ENCODE measurements around the gene SPATA18. TPM values are rescaled to one million over a fixed set of nuclear protein-coding genes. Genes with fewer than 3 reads are reported as not detected.

SPATA18 gene
- total and polyA plus RNA-seq, 2 of the 13 experiments (the other 11 are each of a cell fraction or from before 2014, with no cell fraction given), result 5.7 to 13.2 TPM

DNA sequence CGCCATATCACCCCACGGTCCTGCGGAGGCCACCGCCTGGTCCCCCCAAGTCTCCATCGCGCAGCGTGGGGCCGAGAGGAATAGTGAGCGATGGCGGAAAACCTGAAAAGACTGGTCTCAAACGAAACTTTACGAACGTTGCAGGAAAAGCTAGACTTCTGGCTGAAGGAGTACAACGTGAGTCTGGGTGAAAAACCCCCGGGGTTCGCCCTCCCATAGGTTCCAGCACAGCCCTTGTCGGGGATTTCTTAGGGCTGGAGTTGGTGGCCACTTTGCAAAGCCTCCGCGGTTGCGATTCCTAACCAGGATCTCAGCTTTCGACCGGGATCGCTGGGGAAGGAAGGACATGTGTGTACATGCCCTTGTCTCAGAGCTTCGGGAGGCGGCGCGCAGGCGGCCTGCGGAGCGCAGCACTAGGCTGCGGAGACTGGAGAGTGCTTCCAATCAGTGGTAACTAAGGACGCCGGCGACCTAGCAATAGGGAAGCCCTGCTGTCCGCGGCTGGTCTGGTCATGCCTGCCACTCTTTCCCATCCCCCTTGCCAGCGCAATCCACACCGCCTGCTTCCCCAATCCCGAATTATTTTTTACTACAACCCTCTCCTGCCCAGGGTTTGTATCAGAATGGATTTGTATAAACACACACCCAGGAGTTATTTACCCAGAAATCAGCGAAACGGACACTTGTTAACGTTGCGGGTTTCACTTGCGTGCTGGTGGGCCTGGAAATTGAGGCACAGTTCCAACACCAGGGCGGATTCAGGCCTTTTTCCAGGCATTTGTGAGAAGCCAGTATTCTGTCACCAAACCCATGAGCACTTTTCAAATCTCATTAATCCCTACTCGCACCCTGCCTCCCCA is 741 bp downstream of the SPATA18 start:
- BruUV-seq (replicated peaks), result TSS peak; percentile 58
- 2% methylated on average over 19 of the region's 46 CpGs for WGBS (ENCODE audit: low lambda C conversion rate)
- DNase-seq (ENCODE audit: low spot score) (peak; percentile 74), ATAC-seq (peak; percentile 97), FAIRE-seq (peak; percentile 32)
- no peaks in the 10 kb centered on the region for H3K79me2 ChIP-seq (ENCODE audit: insufficient read depth, low read length)
- peak overlapping the region; percentile 64 for H3K27ac ChIP-seq (ENCODE audit: extremely low read length, insufficient read depth, low read length)
- H3K9me3 ChIP-seq (ENCODE audit: low read length), result no peaks in the 10 kb centered on the region
- peak overlapping the region; percentile 84 for H3K4me2 ChIP-seq (ENCODE audit: low read depth, low read length)
- H2AFZ ChIP-seq (ENCODE audit: low read length), result peak overlapping the region; percentile 65
- POLR2A ChIA-PET, result interaction anchor here (1.4 to 1.9 kb wide), 3 partner anchors 14 to 209 kb away, joined by 6 to 13 read pairs (median 11); partner anchors contain the start of genes DCUN1D4 and SGCB
- no peaks in the 10 kb centered on the region for H4K20me1 ChIP-seq (ENCODE audit: insufficient read depth, low read length)
- peak overlapping the region; percentile 70 to 86 (median 81) for H3K4me3 ChIP-seq (replicated peaks in 1 of 3; ENCODE audit: insufficient read depth in 1 of 3, low read depth in 2 of 3, low read length in 3 of 3)
- intact Hi-C loops (cut with micrococcal nuclease; ENCODE audit: unreplicated experiment) (no loop called here), in situ Hi-C loops (cut with HindIII; ENCODE audit: extremely low pct_ligation_motif_present, low pct_unique_long_range_greater_than_20kb) (no loop called here)
- CTCF ChIA-PET (ENCODE audit: low intra/inter-chr PET ratio, low total read pairs), result no interaction called here
- H3K9ac ChIP-seq (ENCODE audit: insufficient read depth, low read depth, low read length), result peak overlapping the region; percentile 73
- H3K27me3 ChIP-seq (ENCODE audit: control insufficient read depth in 1 of 2, insufficient read depth in 2 of 2, low read length in 2 of 2), result no peaks in the 10 kb centered on the region; a peak in 1 of 5 replicates
- H3K4me1 ChIP-seq (ENCODE audit: insufficient read depth, low read length), result peaks cover 21% of the 10 kb centered on the region
- H3K36me3 ChIP-seq (replicated peaks in 1 of 2; ENCODE audit: control insufficient read depth in 1 of 2, insufficient read depth in 2 of 2, low read length in 2 of 2), result no peaks in the 10 kb centered on the region
- TF ChIP-seq SMAD9 (CRISPR knock-in tag; IDR thresholded peaks at IDR 0.05), result no peak
- TF ChIP-seq MTF2 (CRISPR knock-in tag; IDR thresholded peaks at IDR 0.05; ENCODE audit: borderline replicate concordance), result no peak
- TF ChIP-seq ZFYVE20 (CRISPR knock-in tag; IDR thresholded peaks at IDR 0.05; ENCODE audit: borderline replicate concordance, low read depth), result no peak
- TF ChIP-seq, protein P1, sequence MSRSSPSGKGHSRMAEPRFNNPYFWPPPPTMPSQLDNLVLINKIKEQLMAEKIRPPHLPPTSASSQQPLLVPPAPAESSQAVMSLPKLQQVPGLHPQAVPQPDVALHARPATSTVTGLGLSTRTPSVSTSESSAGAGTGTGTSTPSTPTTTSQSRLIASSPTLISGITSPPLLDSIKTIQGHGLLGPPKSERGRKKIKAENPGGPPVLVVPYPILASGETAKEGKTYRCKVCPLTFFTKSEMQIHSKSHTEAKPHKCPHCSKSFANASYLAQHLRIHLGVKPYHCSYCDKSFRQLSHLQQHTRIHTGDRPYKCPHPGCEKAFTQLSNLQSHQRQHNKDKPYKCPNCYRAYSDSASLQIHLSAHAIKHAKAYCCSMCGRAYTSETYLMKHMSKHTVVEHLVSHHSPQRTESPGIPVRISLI (CRISPR knock-in tag; IDR thresholded peaks at IDR 0.05; ENCODE audit: borderline replicate concordance), result no peak
- TF ChIP-seq ZSCAN9 (CRISPR knock-in tag; IDR thresholded peaks at IDR 0.05; ENCODE audit: borderline replicate concordance), result no peak
- TF ChIP-seq ZNF598 (CRISPR knock-in tag; IDR thresholded peaks at IDR 0.05; ENCODE audit: borderline replicate concordance), result no peak
- TF ChIP-seq, protein P2, sequence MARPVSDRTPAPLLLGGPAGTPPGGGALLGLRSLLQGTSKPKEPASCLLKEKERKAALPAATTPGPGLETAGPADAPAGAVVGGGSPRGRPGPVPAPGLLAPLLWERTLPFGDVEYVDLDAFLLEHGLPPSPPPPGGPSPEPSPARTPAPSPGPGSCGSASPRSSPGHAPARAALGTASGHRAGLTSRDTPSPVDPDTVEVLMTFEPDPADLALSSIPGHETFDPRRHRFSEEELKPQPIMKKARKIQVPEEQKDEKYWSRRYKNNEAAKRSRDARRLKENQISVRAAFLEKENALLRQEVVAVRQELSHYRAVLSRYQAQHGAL (CRISPR knock-in tag; IDR thresholded peaks at IDR 0.05; ENCODE audit: not compliant biosample characterization), result no peak
- TF ChIP-seq, protein P3, sequence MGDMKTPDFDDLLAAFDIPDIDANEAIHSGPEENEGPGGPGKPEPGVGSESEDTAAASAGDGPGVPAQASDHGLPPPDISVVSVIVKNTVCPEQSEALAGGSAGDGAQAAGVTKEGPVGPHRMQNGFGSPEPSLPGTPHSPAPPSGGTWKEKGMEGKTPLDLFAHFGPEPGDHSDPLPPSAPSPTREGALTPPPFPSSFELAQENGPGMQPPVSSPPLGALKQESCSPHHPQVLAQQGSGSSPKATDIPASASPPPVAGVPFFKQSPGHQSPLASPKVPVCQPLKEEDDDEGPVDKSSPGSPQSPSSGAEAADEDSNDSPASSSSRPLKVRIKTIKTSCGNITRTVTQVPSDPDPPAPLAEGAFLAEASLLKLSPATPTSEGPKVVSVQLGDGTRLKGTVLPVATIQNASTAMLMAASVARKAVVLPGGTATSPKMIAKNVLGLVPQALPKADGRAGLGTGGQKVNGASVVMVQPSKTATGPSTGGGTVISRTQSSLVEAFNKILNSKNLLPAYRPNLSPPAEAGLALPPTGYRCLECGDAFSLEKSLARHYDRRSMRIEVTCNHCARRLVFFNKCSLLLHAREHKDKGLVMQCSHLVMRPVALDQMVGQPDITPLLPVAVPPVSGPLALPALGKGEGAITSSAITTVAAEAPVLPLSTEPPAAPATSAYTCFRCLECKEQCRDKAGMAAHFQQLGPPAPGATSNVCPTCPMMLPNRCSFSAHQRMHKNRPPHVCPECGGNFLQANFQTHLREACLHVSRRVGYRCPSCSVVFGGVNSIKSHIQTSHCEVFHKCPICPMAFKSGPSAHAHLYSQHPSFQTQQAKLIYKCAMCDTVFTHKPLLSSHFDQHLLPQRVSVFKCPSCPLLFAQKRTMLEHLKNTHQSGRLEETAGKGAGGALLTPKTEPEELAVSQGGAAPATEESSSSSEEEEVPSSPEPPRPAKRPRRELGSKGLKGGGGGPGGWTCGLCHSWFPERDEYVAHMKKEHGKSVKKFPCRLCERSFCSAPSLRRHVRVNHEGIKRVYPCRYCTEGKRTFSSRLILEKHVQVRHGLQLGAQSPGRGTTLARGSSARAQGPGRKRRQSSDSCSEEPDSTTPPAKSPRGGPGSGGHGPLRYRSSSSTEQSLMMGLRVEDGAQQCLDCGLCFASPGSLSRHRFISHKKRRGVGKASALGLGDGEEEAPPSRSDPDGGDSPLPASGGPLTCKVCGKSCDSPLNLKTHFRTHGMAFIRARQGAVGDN (CRISPR knock-in tag; IDR thresholded peaks at IDR 0.05), result peak; percentile 74
- TF ChIP-seq, protein P4, sequence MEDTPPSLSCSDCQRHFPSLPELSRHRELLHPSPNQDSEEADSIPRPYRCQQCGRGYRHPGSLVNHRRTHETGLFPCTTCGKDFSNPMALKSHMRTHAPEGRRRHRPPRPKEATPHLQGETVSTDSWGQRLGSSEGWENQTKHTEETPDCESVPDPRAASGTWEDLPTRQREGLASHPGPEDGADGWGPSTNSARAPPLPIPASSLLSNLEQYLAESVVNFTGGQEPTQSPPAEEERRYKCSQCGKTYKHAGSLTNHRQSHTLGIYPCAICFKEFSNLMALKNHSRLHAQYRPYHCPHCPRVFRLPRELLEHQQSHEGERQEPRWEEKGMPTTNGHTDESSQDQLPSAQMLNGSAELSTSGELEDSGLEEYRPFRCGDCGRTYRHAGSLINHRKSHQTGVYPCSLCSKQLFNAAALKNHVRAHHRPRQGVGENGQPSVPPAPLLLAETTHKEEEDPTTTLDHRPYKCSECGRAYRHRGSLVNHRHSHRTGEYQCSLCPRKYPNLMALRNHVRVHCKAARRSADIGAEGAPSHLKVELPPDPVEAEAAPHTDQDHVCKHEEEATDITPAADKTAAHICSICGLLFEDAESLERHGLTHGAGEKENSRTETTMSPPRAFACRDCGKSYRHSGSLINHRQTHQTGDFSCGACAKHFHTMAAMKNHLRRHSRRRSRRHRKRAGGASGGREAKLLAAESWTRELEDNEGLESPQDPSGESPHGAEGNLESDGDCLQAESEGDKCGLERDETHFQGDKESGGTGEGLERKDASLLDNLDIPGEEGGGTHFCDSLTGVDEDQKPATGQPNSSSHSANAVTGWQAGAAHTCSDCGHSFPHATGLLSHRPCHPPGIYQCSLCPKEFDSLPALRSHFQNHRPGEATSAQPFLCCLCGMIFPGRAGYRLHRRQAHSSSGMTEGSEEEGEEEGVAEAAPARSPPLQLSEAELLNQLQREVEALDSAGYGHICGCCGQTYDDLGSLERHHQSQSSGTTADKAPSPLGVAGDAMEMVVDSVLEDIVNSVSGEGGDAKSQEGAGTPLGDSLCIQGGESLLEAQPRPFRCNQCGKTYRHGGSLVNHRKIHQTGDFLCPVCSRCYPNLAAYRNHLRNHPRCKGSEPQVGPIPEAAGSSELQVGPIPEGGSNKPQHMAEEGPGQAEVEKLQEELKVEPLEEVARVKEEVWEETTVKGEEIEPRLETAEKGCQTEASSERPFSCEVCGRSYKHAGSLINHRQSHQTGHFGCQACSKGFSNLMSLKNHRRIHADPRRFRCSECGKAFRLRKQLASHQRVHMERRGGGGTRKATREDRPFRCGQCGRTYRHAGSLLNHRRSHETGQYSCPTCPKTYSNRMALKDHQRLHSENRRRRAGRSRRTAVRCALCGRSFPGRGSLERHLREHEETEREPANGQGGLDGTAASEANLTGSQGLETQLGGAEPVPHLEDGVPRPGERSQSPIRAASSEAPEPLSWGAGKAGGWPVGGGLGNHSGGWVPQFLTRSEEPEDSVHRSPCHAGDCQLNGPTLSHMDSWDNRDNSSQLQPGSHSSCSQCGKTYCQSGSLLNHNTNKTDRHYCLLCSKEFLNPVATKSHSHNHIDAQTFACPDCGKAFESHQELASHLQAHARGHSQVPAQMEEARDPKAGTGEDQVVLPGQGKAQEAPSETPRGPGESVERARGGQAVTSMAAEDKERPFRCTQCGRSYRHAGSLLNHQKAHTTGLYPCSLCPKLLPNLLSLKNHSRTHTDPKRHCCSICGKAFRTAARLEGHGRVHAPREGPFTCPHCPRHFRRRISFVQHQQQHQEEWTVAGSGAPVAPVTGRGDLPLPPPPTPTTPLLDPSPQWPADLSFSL (CRISPR knock-in tag; IDR thresholded peaks at IDR 0.05), result no peak

All from HepG2 (cell line).